A549 (cell line): ENCODE measurements around the gene SULT1B1. TPM values are rescaled to one million over a fixed set of nuclear protein-coding genes. Genes with fewer than 3 reads are reported as not detected.
A peak's percentile ranks its signal among the peaks of the same experiment; 100 is the strongest.

Experiments
- ATAC-seq, 2 experiments: fragments of 200-7000 bp in 1 of 2; fragments of >200 bp in 1 of 2; cut with Nextera tagmentation in 1 of 2; cut with Tn5 transposase in 1 of 2; 3 replicates each; pipeline versions ENCODE4 v1.8.0 to v1.9.1; 2018 to 2020; ENCODE audit warnings: mild to moderate bottlenecking in 1 of 2, moderate library complexity in 1 of 2
- CTCF ChIA-PET: fragments of 300-600 bp; sonication (Branson Sonifier 250); formaldehyde crosslinking; extraction: SDS; loops from one replicate; lab custom pipeline; 2021; ENCODE audit warnings: antibody characterized with exemption, inconsistent platforms; lab: Yijun Ruan, JAX
- POLR2A ChIA-PET: fragments of 350-600 bp; formaldehyde crosslinking; extraction: SDS; loops from one replicate; lab custom pipeline; 2021; ENCODE audit warnings: antibody characterized with exemption, inconsistent platforms; lab: Yijun Ruan, JAX
- DNase-seq, 2 experiments: peaks; one replicate each; pipeline versions ENCODE4 v3.0.0 to v3.0.0-alpha.2; 2011 to 2016; ENCODE audit warnings: low read depth in 1 of 2, low spot score in 1 of 2
- FAIRE-seq: peaks from 2 replicates; lab custom pipeline; 2011; peaks lifted over from hg19 to GRCh38; lab: Jason Lieb, UNC
- H3K27ac ChIP-seq, 2 experiments: fragments of >200 bp; sonication (Bioruptor Twin); formaldehyde crosslinking; 3 replicates each; pipeline ENCODE4 v1.5.1; 2016 to 2017
- H3K4me1 ChIP-seq: fragments of >200 bp; sonication (Bioruptor Twin); formaldehyde crosslinking; 3 replicates; pipeline ENCODE4 v1.6.1; 2016
- H3K4me2 ChIP-seq: fragments of >200 bp; sonication (Bioruptor Twin); formaldehyde crosslinking; 3 replicates; pipeline ENCODE4 v1.6.1; 2016
- H3K4me3 ChIP-seq: fragments of >200 bp; sonication (Bioruptor Twin); formaldehyde crosslinking; 3 replicates; pipeline ENCODE4 v1.5.1; 2016
- H3K9me3 ChIP-seq: fragments of >200 bp; sonication (Bioruptor Twin); formaldehyde crosslinking; 3 replicates; pipeline ENCODE4 v1.6.1; 2016
- CTCF ChIP-seq: fragments of >200 bp; sonication (Bioruptor Twin); formaldehyde crosslinking; IDR thresholded peaks from 3 replicates; pipeline ENCODE4 v1.5.1; 2016
- EHF ChIP-seq: fragments of 250-450 bp; sonication (Bioruptor Pico); IDR thresholded peaks from 2 replicates; pipeline ENCODE4 v1.5.0; 2020; ENCODE audit warnings: mild to moderate bottlenecking
- ELK1 ChIP-seq: fragments of 150-350 bp; IDR thresholded peaks from 2 replicates; pipeline ENCODE4 v1.6.1; 2014; ENCODE audit warnings: low read depth, mild to moderate bottlenecking, low read length
- HOXB13 ChIP-seq: fragments of 250-450 bp; sonication (Bioruptor Pico); IDR thresholded peaks from 2 replicates; pipeline ENCODE4 v1.5.0; 2020; ENCODE audit warnings: low read depth, mild to moderate bottlenecking, moderate library complexity
- HOXB5 ChIP-seq: fragments of 250-450 bp; sonication (Bioruptor Pico); IDR thresholded peaks from 2 replicates; pipeline ENCODE4 v1.5.0; 2020; ENCODE audit warnings: mild to moderate bottlenecking, moderate library complexity
- KDM1A ChIP-seq: fragments of 200-600 bp; sonication (generic); IDR thresholded peaks from 2 replicates; pipeline ENCODE4 v1.6.1; 2016; ENCODE audit warnings: low read depth, mild to moderate bottlenecking
- KDM5A ChIP-seq: fragments of 200-600 bp; sonication (generic); IDR thresholded peaks from 2 replicates; pipeline ENCODE4 v1.6.1; 2016; ENCODE audit warnings: antibody characterized with exemption, mild to moderate bottlenecking
- MYC ChIP-seq: IDR thresholded peaks from 2 replicates; pipeline ENCODE4 v1.6.1; 2012; ENCODE audit warnings: mild to moderate bottlenecking, inconsistent platforms, low read length, improper control_type of control experiment, borderline replicate concordance
- PHF8 ChIP-seq: fragments of 200-600 bp; sonication (generic); IDR thresholded peaks from 2 replicates; pipeline ENCODE4 v1.6.1; 2016; ENCODE audit warnings: low read depth, mild to moderate bottlenecking, antibody characterized with exemption, moderate library complexity, borderline replicate concordance
- POLR2A ChIP-seq: IDR thresholded peaks from 2 replicates; pipeline ENCODE4 v1.6.1; 2012; ENCODE audit warnings: mild to moderate bottlenecking, low read length
- RAD21 ChIP-seq, 2 experiments: fragments of >200 bp in 1 of 2; sonication (Bioruptor Twin) in 1 of 2; formaldehyde crosslinking in 1 of 2; IDR thresholded peaks in 1 of 2; conservative IDR thresholded peaks in 1 of 2; 2 replicates in 1 of 2; 3 replicates in 1 of 2; pipeline ENCODE4 v1.6.1; 2012 to 2018; ENCODE audit warnings: inconsistent platforms in 1 of 2
- RFX5 ChIP-seq: fragments of 450-650 bp; IDR thresholded peaks from 2 replicates; pipeline ENCODE4 v1.7.1; 2014; ENCODE audit warnings: antibody characterized with exemption, mild to moderate bottlenecking, moderate library complexity
- SMC3 ChIP-seq: fragments of >200 bp; sonication (Bioruptor Twin); formaldehyde crosslinking; IDR thresholded peaks from 3 replicates; pipeline ENCODE4 v1.6.1; 2018; ENCODE audit warnings: inconsistent platforms
- TFCP2L1 ChIP-seq: fragments of 250-450 bp; sonication (Bioruptor Pico); IDR thresholded peaks from 2 replicates; pipeline ENCODE4 v1.5.0; 2021; ENCODE audit warnings: mild to moderate bottlenecking
- USF2 ChIP-seq: fragments of 450-650 bp; IDR thresholded peaks from 2 replicates; pipeline ENCODE4 v1.6.1; 2014; ENCODE audit warnings: antibody characterized with exemption
- ZNF302 ChIP-seq: fragments of 250-450 bp; sonication (Bioruptor Pico); IDR thresholded peaks from 2 replicates; pipeline ENCODE4 v1.9.0; 2021; ENCODE audit warnings: inconsistent platforms, mild to moderate bottlenecking, moderate library complexity
- ZSCAN20 ChIP-seq: fragments of 250-450 bp; sonication (Bioruptor Pico); IDR thresholded peaks from 2 replicates; pipeline ENCODE4 v1.8.0; 2022; ENCODE audit warnings: mild to moderate bottlenecking, moderate library complexity
- WGBS: methylation state at CpG from one replicate; pipeline ENCODE4 v1.1.6; 2017; ENCODE audit errors: missing lambda C conversion rate; 5-methylcytosine and 5-hydroxymethylcytosine counted together
- polyA plus RNA-seq, 4 experiments: library from polyadenylated mRNA; depleted of rRNA in 3 of 4; stranded (reverse); fragments of >200 nt; fragmentation: RNase III in 1 of 4; extraction: RNeasy Plus Mini Kit Qiagen cat#74134 plus additional on column Dnase treatment in 1 of 4; gene quantifications; 2 replicates in 3 of 4; 3 replicates in 1 of 4; pipeline ENCODE4 v1.2.3, GENCODE V29; 2011 to 2017
- TF ChIP-seq, protein P1 (sequence below): IDR thresholded peaks from 2 replicates; pipeline ENCODE4 v1.6.1; 2012
- TF ChIP-seq, protein P2 (sequence below): IDR thresholded peaks from 2 replicates; pipeline ENCODE4 v1.6.1; 2012
- TF ChIP-seq, protein P3 (sequence below): fragments of 250-450 bp; sonication (Bioruptor Pico); IDR thresholded peaks from 2 replicates; pipeline ENCODE4 v1.5.0; 2021; ENCODE audit warnings: mild to moderate bottlenecking, moderate library complexity, borderline replicate concordance

Gene SULT1B1
- polyA plus RNA-seq, 2 of the 4 experiments (the other 2 are of a cell fraction) = 0.01 to 0.13 TPM

DNA sequence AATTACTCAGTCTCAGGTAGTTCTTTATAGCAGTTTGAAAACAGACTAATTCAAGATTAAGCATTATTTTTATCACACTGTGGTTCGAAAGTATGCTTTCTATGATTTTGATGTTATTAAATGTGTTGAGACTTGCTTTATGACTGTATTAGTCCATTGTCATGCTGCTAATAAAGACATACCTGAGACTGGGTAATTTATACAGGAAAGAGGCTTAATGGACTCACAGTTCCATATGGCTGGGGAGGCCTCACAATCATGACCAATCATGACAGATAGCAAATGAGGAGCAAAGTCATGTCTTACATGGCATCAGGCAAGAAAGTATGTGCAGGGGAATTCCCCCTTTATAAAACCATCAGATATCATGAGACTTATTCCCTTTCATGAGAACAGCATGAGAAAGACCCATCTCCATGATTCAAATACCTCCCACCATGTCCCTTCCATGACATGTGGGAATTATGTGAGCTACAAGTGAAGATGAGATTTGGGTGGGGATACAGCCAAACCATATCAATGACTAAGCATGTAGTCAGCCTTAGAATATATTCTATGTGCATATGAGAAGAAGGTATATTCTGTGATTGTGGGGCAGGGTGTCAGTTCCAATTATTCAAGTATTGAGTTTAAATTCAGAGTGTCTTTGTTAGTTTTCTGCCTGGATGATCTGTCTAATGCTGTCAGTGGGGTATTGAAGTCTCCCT lies 62.7 kb downstream of the SULT1B1 start (continued):
- TF ChIP-seq ZNF302 (CRISPR knock-in tag) = no peak
- no peak for TF ChIP-seq RAD21 (conservative IDR thresholded peaks at IDR 0.05 in 1 of 2, IDR thresholded peaks at IDR 0.05 in 1 of 2)
- TF ChIP-seq RFX5 = no peak

- ATAC-seq = no peak
- TF ChIP-seq, protein P1, sequence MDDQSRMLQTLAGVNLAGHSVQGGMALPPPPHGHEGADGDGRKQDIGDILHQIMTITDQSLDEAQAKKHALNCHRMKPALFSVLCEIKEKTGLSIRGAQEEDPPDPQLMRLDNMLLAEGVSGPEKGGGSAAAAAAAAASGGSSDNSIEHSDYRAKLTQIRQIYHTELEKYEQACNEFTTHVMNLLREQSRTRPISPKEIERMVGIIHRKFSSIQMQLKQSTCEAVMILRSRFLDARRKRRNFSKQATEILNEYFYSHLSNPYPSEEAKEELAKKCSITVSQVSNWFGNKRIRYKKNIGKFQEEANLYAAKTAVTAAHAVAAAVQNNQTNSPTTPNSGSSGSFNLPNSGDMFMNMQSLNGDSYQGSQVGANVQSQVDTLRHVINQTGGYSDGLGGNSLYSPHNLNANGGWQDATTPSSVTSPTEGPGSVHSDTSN = no peak
- no peak for TF ChIP-seq PHF8
- TF ChIP-seq SMC3 = peak; percentile 70
- no peak for TF ChIP-seq HOXB13 (CRISPR knock-in tag)
- TF ChIP-seq RAD21 (conservative IDR thresholded peaks at IDR 0.05 in 1 of 2, IDR thresholded peaks at IDR 0.05 in 1 of 2) = peak; percentile 68 to 72
- no peak for TF ChIP-seq HOXB5 (CRISPR knock-in tag)
- no peak for TF ChIP-seq TFCP2L1 (CRISPR knock-in tag)
- no peak for TF ChIP-seq ELK1
- TF ChIP-seq RFX5 = no peak
- TF ChIP-seq POLR2A = no peak
- no peak for TF ChIP-seq ZSCAN20
- no peak for TF ChIP-seq MYC
- TF ChIP-seq KDM5A = no peak
- no peak for TF ChIP-seq USF2
- TF ChIP-seq, protein P2, sequence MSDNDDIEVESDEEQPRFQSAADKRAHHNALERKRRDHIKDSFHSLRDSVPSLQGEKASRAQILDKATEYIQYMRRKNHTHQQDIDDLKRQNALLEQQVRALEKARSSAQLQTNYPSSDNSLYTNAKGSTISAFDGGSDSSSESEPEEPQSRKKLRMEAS = no peak
- no peak for TF ChIP-seq EHF (CRISPR knock-in tag)
- no peak for TF ChIP-seq KDM1A
- TF ChIP-seq CTCF = peak; percentile 56
- TF ChIP-seq, protein P3, sequence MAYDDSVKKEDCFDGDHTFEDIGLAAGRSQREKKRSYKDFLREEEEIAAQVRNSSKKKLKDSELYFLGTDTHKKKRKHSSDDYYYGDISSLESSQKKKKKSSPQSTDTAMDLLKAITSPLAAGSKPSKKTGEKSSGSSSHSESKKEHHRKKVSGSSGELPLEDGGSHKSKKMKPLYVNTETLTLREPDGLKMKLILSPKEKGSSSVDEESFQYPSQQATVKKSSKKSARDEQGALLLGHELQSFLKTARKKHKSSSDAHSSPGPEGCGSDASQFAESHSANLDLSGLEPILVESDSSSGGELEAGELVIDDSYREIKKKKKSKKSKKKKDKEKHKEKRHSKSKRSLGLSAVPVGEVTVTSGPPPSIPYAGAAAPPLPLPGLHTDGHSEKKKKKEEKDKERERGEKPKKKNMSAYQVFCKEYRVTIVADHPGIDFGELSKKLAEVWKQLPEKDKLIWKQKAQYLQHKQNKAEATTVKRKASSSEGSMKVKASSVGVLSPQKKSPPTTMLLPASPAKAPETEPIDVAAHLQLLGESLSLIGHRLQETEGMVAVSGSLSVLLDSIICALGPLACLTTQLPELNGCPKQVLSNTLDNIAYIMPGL (CRISPR knock-in tag) = no peak
- Histone ChIP-seq H3K9me3 (no peaks in the 10 kb centered on the region), H3K4me1 (no peaks in the 10 kb centered on the region), H3K27ac (no peak overlapping the region), H3K4me2 (peak overlapping the region; percentile 44; the same call in 1 of the 3 replicates), H3K4me3 (no peak overlapping the region)
- ChIA-PET CTCF (no interaction called here), POLR2A (no interaction called here)
- no peak for FAIRE-seq
- peak in 1 of 2 experiments; percentile 37 for DNase-seq
- 0% methylated on average over 1 of the region's 1 CpG for WGBS
These were observed 70.8 kb downstream of the SULT1B1 start for GRCh38 chr4:69689599-69689998.
